ENCODE measurements around the gene QTRT2. TPM values are rescaled to one million over a fixed set of nuclear protein-coding genes. Genes with fewer than 3 reads are reported as not detected.

Gene QTRT2
- 10 to 100 TPM in 2 of 9 donors, 1 to 10 TPM in 7; 2.7 to 12.2 (median 5.7) TPM for total RNA-seq
- 1 to 10 TPM; 2.0 to 7.6 TPM for polyA plus RNA-seq
- long read RNA-seq, donor 1, partial matches to known transcripts = 1 of 3 reads
- long read RNA-seq, donor 1, other reads (novel, unspliced or antisense) = 0 of 3 reads
- long read RNA-seq, donor 2, full-length matches to known transcripts = 4 of 9 reads
- long read RNA-seq, donor 2, partial matches to known transcripts = 4 of 9 reads
- long read RNA-seq, donor 2, other reads (novel, unspliced or antisense) = 1 of 9 reads
- long read RNA-seq, donor 3, partial matches to known transcripts = 1 of 3 reads
- long read RNA-seq, donor 3, other reads (novel, unspliced or antisense) = 0 of 3 reads

- DNase-seq = peak; percentile 98 to 99 (median 99)
- intact Hi-C loops (cut with DNase I) = loop anchor here in 7 of 10 donors (2.0 to 10.0 kb wide), 7 partner anchors 66 to 319 kb away; partner anchors contain the start of genes ATP6V1A (in 4 of the 7), NAA50 (in 4 of the 7) and ZDHHC23 (in 1 of the 7)
Measured at GRCh38 chr3:114056130-114057010, at the start of gene QTRT2, which contains the start of gene CCDC191. Gene QTRT2, plus strand, starts transcription at chr3:114056737. Its CDS starts 8,521 bp downstream, at chr3:114065258. Gene CCDC191, minus strand, starts transcription at chr3:114056526. Its CDS starts 60 bp downstream, at chr3:114056466.

GRCh38 chr3:114011059-114011797 is 45.3 kb upstream of the QTRT2 start:
- Histone ChIP-seq H3K27ac (no peak overlapping the region), H3K9me3 (no peaks in the 10 kb centered on the region), H3K36me3 (peaks cover 0 to 24% (median under 1%) of the 10 kb centered on the region in 9 donors), H3K4me3 (no peak overlapping the region), H3K27me3 (no peaks in the 10 kb centered on the region), H3K4me1 (no peaks in the 10 kb centered on the region)
- TF ChIP-seq POLR2A (IDR thresholded peaks at IDR 0.05) = no peak
- no peak for TF ChIP-seq CTCF (IDR thresholded peaks at IDR 0.05)
- WGBS, 4 donors = 87 to 93% (median 90%) methylated on average over 2 of the region's 2 CpGs
- intact Hi-C loops (cut with DNase I) = no loop called here
- ATAC-seq (no peak), DNase-seq (no peak)

More at GRCh38 chr3:114056130-114057010, at the start of gene QTRT2, which contains the start of gene CCDC191:
- H3K27ac ChIP-seq = peak within 1 kb of the TSS in 11 of 12 donors; percentile 74 to 88 (median 82)
- H3K4me3 ChIP-seq = peak within 1 kb of the TSS; percentile 46 to 92 (median 75)
- no peaks in the 10 kb centered on the region for H3K9me3 ChIP-seq
- WGBS, 4 donors = 0% methylated on average over 26 to 49 of the region's 49 CpGs
- TF ChIP-seq POLR2A (IDR thresholded peaks at IDR 0.05) = peak in 1 of 2 donors; percentile 39
- TF ChIP-seq CTCF (IDR thresholded peaks at IDR 0.05) = peak in 1 of 12 donors; percentile 6
- H3K36me3 ChIP-seq = peaks cover 0 to 7% (median 0%) of the 10 kb centered on the region in 9 donors
- no peaks in the 10 kb centered on the region for H3K27me3 ChIP-seq
- peak; percentile 99 to 100 (median 100) for ATAC-seq
- peaks cover 0 to 28% (median 15%) of the 10 kb centered on the region in 12 donors for H3K4me1 ChIP-seq

GRCh38 chr3:114014211-114014610 is 42.3 kb upstream of the QTRT2 start:
- Histone ChIP-seq H3K9me3 (no peaks in the 10 kb centered on the region), H3K36me3 (peaks cover 0 to 22% (median 0%) of the 10 kb centered on the region in 9 donors), H3K4me3 (no peak overlapping the region), H3K27me3 (no peaks in the 10 kb centered on the region), H3K27ac (no peak overlapping the region), H3K4me1 (no peaks in the 10 kb centered on the region)
- WGBS, 4 donors = 84 to 95% (median 94%) methylated on average over 7 of the region's 7 CpGs
- intact Hi-C loops (cut with DNase I) = no loop called here
- no peak for TF ChIP-seq CTCF (IDR thresholded peaks at IDR 0.05)
- TF ChIP-seq POLR2A (IDR thresholded peaks at IDR 0.05) = no peak
- DNase-seq = no peak
- ATAC-seq = no peak
